ENCODE measurements around the gene OR4K5. TPM values are rescaled to one million over a fixed set of nuclear protein-coding genes. Genes with fewer than 3 reads are reported as not detected.

Gene OR4K5
- total and polyA plus RNA-seq, 7 donors = not detected

DNA sequence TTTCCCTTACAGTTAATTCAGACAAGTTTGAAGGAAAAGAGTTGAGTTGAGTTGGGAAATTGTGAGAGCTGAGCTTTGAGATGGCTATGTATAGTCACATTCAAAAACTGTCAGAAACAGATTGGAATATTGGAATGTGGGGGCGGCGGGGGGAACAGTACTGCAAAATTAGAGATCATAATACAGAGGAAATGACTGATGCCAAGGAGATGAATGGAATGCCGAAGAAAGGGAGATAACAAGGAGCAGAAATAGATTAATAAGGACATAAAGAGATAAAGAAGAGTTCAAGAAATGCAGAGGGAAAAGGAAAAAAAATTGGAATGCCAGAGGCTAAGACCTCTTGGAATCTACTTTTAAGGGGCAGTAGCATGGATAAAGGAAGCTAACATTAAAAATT is 3.2 kb upstream of the OR4K5 start:
- WGBS, 2 donors = 67 to 71% methylated on average over 3 of the region's 3 CpGs
- intact Hi-C loops (cut with DNase I) = no loop called here
- Histone ChIP-seq H3K4me1 (no peaks in the 10 kb centered on the region), H3K4me3 (no peak overlapping the region), H3K27ac (no peak overlapping the region), H3K9me3 (peaks cover 0 to 6% (median 0%) of the 10 kb centered on the region in 4 donors), H3K36me3 (no peaks in the 10 kb centered on the region), H3K27me3 (no peaks in the 10 kb centered on the region)
- no peak for DNase-seq
- TF ChIP-seq POLR2A (IDR thresholded peaks at IDR 0.05) (no peak), POLR2AphosphoS5 (IDR thresholded peaks at IDR 0.05) (no peak), EP300 (IDR thresholded peaks at IDR 0.05) (no peak)
- TF ChIP-seq, protein P1, sequence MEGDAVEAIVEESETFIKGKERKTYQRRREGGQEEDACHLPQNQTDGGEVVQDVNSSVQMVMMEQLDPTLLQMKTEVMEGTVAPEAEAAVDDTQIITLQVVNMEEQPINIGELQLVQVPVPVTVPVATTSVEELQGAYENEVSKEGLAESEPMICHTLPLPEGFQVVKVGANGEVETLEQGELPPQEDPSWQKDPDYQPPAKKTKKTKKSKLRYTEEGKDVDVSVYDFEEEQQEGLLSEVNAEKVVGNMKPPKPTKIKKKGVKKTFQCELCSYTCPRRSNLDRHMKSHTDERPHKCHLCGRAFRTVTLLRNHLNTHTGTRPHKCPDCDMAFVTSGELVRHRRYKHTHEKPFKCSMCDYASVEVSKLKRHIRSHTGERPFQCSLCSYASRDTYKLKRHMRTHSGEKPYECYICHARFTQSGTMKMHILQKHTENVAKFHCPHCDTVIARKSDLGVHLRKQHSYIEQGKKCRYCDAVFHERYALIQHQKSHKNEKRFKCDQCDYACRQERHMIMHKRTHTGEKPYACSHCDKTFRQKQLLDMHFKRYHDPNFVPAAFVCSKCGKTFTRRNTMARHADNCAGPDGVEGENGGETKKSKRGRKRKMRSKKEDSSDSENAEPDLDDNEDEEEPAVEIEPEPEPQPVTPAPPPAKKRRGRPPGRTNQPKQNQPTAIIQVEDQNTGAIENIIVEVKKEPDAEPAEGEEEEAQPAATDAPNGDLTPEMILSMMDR (IDR thresholded peaks at IDR 0.05) = no peak

DNA sequence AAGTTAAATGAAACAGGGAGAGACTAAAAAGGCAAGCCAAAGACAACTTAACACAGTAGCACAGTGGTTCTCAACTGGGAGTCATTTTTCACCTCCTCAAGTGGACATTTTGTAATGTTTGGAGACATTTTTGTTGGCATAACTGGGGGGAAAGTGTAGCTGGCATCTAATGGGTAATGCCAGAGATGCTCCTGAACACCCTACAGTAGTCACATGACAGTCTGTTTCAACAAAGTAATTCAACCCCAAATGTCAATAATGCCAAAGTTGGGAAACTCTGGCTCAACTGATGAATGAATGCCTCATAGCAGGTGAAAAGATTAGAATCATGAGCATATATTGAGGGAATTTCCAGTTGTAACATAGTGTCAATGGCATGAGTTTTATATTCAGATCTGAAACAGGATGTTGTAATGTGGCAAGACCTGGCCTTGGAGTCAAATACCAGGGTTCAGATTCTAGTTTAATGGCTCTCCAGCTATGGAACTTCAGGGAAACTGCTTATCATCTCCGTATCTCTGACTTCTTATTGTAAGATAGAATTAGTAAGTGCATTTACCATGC is 2.4 kb upstream of the OR4K5 start:
- 63 to 66% methylated on average over 1 of the region's 1 CpG for WGBS, 2 donors
- Histone ChIP-seq H3K27ac (no peak overlapping the region), H3K9me3 (peaks cover 0 to 6% (median 0%) of the 10 kb centered on the region in 4 donors), H3K27me3 (no peaks in the 10 kb centered on the region), H3K4me1 (no peaks in the 10 kb centered on the region), H3K4me3 (no peak overlapping the region), H3K36me3 (no peaks in the 10 kb centered on the region)
- TF ChIP-seq EP300 (IDR thresholded peaks at IDR 0.05) (no peak), POLR2AphosphoS5 (IDR thresholded peaks at IDR 0.05) (no peak), POLR2A (IDR thresholded peaks at IDR 0.05) (no peak)
- TF ChIP-seq, protein P1 (IDR thresholded peaks at IDR 0.05) = no peak
- intact Hi-C loops (cut with DNase I) = no loop called here
- DNase-seq = no peak

DNA sequence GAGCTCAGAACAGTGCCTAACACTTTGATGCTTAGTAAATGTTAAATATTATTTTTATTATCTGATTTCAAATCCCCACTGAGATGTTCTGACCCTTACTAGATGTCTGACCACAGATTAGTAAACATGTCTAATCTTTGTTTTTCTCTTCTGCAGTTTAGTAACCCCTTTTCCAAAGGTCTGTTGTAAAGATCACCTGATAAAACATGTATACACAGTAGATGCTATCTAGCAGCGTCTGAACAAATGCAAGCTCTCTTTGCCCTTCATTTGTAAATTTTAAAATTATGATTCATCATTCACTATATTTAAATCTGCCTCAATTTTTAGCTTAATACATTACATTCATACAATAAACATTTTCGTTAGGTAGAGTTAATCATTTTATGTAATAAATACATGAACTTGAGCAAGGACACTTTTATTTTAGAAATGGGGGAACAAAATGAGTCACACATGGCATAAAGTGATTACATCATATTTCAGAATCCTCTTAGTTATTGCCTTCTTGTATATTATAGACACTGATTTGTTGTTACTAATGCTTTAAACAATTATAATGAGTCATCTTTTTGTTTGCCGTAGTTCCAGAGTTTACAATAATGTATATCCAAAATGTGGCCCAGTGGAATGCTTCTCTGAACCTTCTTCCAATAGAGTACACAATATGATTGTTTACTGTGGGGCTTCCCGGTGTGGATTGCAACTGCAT is 1.7 kb upstream of the OR4K5 start:
- intact Hi-C loops (cut with DNase I) = no loop called here
- H3K27me3 ChIP-seq = no peaks in the 10 kb centered on the region
- no peak for DNase-seq
- no peak overlapping the region for H3K4me3 ChIP-seq
- 48 to 55% methylated on average over 4 of the region's 4 CpGs for WGBS, 2 donors
- no peaks in the 10 kb centered on the region for H3K4me1 ChIP-seq
- H3K27ac ChIP-seq = no peak overlapping the region
- no peaks in the 10 kb centered on the region for H3K36me3 ChIP-seq
- H3K9me3 ChIP-seq = peaks cover 0 to 6% (median 0%) of the 10 kb centered on the region in 4 donors
- TF ChIP-seq POLR2AphosphoS5 (IDR thresholded peaks at IDR 0.05) (no peak), EP300 (IDR thresholded peaks at IDR 0.05) (no peak), POLR2A (IDR thresholded peaks at IDR 0.05) (no peak)
- TF ChIP-seq, protein P1 (IDR thresholded peaks at IDR 0.05) = no peak

DNA sequence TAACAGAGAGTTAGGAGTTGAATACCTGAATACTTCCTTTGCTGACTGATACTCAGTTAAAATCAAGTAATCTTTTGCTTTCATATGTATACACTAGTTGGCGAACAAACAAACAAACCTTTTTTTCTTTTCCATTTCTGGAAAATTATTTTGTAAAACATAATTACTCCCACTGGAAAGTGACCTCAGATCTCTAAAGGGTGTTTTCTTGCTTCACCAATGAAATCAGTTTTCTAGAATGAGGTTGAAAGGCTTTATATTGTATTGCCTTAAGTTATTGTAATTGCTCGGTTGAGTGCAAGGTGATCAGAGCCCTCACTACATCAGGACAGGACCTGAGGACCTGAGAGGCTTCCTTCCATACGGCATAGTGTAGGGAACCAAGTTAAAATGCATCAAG is 10.2 kb downstream of the OR4K5 start, which contains the start of gene OR4K1:
Gene OR4K1, plus strand, starts transcription at position 301 of the 400 bp plus-strand sequence. CDS start 4,750 bp downstream, outside the sequence.
- TF ChIP-seq POLR2A (IDR thresholded peaks at IDR 0.05) (no peak), POLR2AphosphoS5 (IDR thresholded peaks at IDR 0.05) (no peak), EP300 (IDR thresholded peaks at IDR 0.05) (no peak)
- TF ChIP-seq, protein P1 (IDR thresholded peaks at IDR 0.05) = no peak
- Histone ChIP-seq H3K27ac (no peak within 1 kb of the TSS), H3K9me3 (no peaks in the 10 kb centered on the region), H3K4me3 (no peak within 1 kb of the TSS), H3K27me3 (no peaks in the 10 kb centered on the region), H3K4me1 (no peaks in the 10 kb centered on the region), H3K36me3 (no peaks in the 10 kb centered on the region)
- 62 to 65% methylated on average over 3 of the region's 3 CpGs for WGBS, 2 donors
- intact Hi-C loops (cut with DNase I) = no loop called here
- no peak for DNase-seq

Data from sigmoid colon (tissue), 7 donors.